ENCODE results near the gene CALML5.

The CALML5 gene

DNA sequence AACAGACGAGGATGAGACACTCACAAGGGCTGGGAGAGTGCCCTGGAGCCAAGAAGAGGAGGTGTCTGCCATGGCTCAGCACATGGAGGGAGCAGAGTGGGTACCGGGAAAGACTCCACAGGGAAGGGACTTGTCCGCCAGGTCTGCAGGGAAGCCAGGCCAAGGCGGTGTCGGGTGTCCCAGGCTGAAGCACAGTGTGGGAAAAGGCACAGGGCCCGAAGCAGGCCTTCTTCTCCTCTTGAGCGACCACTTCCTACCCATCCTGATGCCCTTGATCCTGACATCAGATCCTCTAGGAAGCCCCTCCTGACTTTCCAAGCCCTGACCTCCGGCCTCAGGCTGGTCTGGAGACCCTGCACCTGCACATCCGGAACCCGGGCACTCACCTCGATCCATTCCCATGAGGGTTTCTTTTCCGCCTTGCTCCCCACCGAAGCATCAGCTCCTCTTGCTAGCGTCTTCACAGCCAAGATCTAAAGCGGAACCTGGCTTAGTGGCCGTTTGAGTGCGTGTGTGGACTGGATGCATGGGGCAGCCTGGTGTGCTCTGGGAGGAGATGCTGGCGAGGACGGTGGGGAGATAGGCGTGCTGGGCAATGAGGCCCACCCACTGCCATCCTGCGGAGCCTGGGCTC lies 33.8 kb upstream of the CALML5 start:
- no peak for DNase-seq (ENCODE audit: low spot score)

DNA sequence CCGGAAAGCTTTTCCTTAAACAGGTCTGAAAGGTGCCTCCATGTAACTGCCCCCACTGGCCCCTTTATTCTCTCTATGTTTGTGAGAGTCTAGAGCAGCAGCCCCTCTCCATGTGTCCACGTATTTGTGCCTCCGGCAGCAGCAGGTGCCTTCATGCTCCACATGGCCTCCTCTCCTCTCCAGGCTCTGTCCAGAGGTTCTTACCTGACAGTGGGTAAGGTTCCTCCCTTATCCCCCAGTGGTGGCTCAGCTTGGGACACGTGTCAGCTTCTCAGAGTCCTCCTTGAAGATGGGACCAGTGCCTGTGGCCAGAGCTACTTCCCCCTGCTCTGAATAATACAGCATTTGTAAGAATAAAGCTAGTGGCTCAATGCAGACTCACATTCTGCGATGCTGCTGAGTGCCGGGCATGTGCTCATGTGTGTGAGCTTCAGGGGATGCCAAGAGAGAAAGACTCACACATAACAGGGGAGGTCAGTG lies 33.3 kb upstream of the CALML5 start:
- no peak for DNase-seq (ENCODE audit: low spot score)

DNA sequence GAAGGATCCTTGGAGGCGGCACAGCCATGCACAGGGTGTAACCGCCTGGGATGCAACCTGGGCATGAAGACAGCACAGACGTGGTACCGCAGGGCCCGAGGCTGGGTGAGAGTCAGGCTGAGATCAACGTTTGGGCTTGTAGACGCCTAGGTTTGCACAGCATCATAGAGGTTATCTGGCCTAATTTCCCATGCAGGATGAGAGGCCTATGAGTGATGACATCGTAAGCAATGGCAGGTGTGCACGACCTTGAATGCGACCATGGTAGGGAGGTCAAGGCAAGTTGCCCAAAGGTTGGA lies 32.9 kb upstream of the CALML5 start:
- DNase-seq (ENCODE audit: low spot score): no peak

DNA sequence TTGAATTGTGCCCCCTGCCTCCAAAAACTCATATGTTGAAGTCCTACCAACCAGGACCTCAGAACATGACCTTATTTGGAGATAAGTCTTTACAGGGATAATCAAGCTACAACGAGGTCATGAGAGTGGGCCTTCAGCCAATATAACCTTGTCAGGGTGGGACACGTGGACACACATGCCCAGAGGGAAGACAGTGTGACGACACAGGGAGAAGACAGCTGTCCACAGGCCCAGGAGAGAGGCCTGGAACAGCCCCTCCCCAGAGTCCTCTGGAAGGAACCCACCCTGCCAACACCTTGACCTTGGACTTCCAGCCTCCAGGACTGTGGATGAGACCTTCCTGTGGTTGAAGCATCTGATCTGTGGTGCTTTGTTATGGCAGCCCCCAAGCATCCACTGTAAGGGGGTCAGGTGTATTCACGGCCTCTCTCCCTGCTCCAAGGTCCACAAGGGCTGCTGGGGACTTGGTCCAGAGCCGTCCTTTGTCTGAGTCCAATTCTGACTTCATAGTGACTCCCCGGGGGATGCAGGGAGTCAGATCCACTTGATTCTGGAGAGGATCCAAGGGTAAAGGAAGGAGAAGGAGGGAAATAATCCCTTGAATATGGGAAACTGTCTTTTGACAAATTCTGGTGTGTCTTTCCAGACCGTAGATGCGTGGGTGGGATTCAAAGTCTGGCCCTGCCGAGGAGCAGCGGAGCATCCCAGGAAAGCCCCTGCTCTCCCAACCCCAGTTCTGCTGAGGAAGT lies 32.4 kb upstream of the CALML5 start:
- no peak for DNase-seq (ENCODE audit: low spot score)

DNA sequence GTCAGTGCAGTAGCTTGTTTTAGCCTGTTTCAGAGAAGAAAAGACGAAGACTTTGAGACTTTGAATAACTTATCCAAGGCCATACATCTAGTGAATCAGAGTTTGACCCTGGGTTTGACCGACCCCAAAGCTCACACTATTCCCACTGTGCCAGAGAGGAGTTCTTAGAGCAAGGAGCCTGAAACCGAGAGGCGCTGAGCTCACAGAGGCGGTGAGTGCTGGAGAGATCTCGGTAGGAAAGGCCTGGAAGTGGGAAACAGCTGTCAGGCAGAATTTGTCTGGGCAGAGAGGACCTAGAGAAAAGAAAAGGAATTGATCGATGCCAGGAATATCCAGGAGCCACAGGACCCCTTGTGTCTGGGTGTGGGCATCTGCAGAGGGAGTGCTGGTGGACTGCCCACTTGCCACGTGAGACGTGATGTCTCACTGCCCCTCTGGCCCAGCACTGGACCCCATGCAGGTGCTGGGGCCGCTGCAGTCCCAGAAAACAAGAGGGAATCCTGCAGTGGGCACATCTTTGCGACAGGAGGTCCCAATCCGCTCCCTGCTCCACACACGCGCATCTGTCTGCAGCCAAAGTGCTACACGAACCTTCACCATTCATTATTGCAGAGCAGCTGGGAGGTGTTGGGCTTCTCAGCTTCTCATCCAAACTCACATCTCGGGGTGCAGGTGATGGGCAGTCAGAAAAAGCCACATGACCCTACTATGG lies 31.6 kb upstream of the CALML5 start:
- DNase-seq (ENCODE audit: low spot score): no peak

DNA sequence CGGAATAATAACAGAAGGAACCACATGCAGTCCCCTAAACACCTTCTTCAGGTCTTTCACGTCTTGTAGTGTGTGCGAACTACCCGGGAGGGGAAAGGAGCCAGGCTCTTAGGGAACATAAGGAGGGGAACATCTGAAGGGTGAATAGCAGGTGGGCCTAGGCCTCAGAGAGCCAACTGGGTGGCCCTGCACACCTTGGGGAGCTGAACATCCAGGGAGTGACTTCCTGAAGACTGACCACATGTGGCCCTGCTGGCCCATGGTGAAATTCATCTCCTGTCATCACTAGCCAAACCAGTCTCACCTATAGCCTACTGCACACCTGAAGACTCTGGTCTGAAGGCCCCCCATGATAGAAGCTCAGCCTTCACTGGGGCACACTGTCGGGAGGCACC lies 31.0 kb upstream of the CALML5 start:
- DNase-seq (ENCODE audit: low spot score): no peak

DNA sequence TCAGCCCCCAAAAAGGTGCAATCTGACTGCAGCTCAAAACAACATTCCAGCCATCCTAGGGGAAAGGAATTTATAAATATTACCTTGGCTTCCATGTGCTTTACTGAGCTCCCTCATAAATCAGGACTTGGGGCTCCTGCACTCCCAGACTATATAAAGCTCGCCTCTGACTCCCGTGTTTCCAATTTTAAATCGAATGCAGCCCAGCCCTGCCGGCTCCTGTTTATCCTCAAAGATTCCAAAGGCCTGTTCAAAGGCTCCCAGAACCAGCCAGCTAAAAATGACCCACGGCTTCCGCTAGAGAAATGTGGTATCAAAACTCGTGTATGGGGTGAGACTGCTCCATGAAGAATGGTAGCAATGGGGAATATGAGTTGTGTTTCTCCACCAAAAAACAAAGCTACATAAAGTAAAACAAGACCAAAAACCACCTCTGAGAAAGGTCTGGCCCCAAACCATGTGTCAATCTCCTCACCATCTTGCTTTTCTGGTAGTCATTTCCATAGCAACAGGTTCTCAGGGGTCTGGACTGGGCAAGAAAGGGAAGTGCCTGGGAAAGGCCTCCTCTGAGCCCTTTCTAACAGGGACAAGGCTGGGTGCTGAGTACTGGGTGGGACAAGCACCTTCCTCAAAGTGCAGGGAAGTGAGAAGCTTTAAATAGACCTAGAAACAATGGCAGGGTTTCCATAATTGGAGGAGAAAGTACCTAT lies 30.5 kb upstream of the CALML5 start:
- DNase-seq (ENCODE audit: low spot score): no peak

DNA sequence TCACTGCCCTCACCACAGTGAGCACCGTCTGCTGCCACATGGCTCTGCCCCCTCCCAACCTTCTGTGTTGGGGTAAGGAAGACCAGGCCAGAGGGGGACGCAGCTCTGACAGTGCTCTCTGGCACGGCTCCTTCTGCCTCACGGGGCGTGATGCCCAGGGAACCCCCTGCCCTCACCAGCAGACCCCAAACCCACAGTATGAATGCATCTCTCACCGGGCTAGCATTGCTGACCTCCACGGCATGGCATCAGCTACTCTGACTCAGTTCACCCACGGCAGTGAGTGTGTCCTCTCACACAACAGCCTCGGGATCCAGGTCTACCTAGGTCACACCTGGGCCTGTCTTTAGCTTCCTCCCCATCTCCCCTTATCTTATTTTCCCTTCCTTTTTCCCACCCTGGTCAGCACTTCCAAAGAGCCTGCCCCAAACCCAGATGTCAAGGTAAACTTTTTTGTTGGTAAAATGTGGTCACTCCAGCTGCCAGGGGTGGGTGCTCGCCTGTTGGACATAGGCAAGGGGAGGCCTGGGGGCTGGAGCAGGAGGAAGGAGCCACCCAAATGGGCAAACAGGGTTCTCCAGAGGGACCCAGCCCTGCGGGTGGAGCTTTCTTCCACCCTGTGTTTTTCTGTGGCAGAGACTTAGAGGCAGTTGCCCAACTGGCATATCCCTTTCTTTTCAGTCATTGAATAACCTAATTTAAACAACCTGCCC lies 29.8 kb upstream of the CALML5 start:
- no peak for DNase-seq (ENCODE audit: low spot score)

DNA sequence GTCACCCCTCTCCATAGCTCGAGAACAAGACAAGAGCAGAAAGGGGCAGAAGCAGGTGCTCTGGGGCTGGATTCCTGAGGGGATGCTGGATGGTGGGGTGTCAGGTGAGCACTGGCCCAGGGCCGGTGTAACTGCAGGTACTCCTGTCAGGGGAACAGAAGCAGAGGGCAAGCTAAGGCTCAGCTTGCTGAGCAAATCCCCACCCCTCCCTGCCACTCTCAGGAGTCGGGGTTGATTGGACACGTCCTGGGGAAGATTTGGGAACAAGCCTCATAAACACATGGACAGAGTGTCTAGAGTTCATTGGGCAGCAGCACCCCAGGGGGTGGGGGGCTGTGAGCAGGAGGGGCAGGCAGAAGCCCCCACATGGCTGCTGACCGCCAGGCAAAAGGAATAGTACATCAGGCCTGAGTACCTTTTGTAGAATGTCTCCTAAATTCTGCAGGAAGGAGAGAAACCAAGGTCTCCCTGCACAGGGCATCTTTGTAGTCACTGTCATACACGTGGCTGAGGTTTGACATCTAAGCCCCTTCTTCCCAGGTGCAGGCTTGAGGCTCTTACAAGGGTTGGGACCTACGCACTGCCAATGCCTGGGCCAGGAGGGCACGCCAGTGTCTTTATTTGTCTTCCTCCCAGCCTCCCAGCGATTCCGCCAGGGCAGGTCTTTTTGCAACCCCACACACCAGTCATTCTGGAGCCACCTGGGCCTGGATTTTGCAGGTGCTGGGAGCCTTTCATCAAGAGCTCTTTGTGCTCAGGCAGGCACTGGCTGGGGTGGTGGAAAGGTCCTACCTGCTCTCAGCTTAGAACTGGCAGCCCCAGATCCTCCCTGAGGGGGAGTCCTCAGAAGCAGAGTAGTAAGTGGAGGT lies 28.2 kb upstream of the CALML5 start:
- no peak for DNase-seq (ENCODE audit: low spot score)

DNA sequence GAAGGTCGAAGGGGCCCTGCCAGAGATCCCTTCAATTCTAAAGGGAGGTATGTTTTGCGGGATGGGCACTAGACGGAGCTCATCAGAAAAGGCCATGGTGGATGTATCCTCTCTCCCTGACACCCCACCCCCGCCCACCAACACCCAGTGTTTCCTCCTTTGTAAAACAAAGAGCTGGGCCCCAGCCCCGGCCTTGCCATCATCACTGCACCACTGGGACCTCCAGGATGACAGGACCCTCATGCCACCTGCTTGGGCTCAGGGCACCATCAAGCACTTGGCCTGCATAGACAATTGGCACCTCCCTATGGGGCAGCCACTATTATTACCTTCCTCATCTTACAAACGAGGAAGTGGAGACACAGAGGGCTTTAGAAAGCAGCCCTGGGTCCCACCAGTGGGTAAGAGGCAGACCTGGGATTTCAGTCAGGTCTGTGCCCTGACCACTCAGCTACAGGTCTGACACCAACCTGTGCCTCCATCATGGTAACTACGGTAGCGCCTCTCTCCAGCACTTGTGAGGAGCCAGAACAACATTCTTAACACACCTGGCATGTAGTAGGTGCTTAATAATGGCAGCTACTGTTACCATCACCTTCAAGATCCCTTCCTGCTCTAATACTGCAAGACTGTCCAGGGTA lies 27.4 kb upstream of the CALML5 start:
- DNase-seq (ENCODE audit: low spot score): no peak

DNA sequence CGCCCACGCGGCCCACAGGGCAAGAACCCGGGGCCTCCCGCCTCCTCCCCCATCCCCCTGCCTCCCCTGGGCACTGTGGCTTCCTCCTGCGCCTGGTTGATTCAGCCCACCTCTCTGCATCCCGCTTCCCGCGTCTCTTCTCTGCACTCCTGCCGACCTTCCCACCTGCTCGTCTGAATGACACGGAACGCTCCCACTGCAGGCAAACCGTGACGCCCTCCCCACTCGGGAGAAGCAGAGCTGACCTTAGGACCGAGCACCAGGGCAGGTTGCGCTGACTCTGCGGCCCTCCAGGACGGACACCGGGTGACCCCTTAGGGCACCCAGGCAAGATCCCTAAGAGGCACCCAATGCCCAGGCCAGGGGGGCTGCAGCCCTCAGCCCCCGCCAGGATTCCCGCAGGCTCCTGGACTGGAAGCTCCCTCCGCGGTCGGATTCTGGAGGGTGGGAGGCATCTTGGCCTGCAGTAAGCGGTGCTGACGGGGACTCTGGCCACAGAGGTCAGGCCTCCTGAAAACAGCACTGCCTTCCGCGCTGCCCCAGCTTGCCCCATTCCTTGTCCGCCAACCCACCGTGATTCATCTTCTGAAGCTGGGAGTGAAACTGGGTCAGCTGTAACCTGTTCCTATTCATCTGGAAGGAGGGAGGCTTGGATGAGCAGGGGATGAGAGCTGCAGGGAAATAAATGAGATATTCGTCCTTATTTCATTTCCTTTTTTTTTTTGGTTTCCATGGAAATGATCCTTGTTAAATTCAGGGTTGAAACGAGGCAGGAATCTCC lies 26.4 kb upstream of the CALML5 start:
- DNase-seq (ENCODE audit: low spot score): no peak

DNA sequence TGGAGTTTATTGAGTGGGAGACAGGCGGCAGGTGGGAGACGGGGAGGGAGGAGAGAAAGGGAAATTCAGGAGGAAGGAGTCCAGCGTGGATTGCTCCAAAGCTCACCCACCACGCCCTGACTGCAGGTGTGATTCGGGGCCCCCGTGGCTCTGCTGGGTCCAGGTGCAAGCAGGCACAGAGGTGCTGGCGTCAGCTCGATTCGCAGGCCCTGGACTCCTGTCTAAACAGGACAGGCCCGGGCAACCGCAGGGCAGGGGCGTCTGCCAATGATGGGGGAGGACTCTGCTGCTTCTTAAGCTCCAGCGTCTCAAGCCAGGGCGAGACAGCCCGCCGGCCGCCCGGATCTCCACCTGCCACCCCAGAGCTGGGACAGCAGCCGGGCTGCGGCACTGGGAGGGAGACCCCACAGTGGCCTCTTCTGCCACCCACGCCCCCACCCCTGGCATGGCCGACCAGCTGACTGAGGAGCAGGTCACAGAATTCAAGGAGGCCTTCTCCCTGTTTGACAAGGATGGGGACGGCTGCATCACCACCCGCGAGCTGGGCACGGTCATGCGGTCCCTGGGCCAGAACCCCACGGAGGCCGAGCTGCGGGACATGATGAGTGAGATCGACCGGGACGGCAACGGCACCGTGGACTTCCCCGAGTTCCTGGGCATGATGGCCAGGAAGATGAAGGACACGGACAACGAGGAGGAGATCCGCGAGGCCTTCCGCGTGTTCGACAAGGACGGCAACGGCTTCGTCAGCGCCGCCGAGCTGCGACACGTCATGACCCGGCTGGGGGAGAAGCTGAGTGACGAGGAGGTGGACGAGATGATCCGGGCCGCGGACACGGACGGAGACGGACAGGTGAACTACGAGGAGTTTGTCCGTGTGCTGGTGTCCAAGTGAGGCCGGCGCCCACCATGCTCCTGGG lies 25.5 kb upstream of the CALML5 start, which contains the start of gene CALML3:
TSS of gene CALML3 (plus strand) at position 321 of the 920 bp plus-strand sequence. CDS start at position 446, 125 bp downstream.
- DNase-seq (ENCODE audit: low spot score): no peak

DNA sequence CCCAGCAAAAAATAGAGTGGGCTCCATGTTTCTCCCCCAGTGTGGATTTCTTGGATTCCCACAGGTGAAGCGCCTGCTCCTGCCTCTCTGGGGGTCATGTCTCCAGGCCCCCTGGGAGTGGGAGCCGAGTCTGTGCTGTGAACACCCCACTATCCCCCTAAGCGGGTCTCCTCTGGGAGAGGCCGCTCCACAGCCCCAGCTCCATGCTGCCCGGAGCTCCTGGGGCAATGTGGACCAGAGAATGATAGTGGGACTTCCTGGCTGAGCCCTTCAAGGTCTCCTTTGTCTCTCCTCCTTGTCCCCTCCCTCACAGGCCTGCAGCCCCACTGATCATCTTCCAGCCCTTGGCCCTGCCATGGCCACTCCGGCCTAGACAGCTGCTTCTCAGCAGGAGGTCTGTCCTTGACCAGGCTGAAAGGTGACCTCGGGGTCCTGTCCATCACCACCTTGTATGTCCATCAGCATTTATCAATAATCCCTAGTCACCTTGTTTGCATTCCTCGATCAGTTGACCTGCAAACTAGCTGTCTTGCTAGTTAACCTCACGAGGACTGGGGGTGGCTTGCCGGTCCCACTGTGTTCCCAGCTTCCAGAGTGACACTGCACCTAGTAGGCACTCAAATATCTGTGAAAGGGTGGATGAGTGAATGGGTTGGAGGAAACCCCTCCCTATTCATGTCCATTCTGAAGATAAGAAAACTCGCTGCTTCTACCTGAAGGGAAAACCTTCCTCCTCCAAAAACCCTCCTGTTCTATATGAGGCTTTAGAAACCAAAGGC lies 24.6 kb upstream of the CALML5 start:
- DNase-seq (ENCODE audit: low spot score): no peak

DNA sequence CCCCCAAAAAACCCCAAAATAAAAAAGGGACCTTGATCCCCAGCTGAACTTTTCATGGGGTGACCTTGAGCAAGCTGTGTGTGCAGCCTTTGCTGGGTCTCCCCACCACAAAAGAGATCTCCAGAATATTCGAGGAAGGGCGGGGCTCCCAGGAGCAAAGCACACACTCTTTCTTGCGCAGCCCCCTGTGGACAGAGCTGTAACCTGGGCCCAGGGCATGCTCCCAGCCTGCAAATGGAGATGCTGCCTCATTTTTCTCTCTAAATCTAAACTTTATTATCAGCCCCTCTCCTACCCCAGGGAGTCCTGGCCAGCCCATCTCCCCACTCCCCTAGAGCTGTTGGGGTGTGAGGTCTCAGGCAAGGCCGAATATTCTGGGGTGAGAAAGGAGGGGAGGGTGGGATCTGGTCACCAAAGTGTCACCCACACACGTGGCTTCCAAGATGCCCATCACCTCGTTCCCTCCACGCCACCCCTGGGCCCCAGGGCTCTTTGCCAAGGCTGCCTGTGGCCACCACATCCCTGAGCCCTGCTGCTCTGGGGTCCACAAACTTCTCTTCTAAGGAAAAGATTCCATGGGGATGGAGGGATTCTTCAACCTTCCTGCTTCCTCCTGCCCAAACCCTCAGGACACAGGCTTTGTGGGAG lies 23.7 kb upstream of the CALML5 start:
- no peak for DNase-seq (ENCODE audit: low spot score)

DNA sequence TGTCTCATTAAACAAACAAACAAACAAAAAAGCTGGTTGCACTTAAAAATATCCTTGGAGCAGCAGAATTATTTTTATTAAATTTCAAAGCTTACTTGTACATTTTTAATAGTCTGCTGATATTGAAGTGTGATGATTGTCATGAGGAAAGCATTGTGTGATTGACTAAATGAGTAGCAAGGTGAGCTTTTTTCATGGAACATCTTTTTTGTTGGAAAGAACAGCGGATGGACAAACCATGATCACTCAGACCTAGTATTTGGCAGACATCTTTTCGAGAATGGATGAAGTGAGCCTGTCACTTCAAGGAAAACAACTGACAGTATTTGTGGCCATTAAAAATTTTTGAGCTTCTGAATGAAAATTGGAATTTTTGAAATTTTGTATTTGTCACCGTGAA lies 19.7 kb upstream of the CALML5 start:
- no peak for DNase-seq (ENCODE audit: low spot score)

DNA sequence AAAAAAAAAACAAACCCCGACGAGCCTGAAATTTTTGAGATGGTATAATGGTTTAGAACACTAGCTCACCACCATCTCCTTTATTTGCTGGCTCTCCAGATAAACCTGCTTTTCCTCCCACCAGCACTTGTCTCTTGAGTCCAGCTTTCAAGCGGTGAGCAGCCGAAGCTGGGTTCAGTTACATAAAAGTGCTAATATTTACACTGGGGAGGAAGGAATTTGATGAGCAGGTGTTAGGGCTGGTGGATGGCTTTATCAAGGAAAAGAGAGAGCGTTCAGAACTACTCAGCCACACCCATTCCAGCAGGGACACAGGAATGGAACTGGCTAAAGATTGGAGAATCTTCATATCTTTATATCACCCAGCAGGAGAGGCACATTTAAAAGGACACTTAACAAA lies 18.8 kb upstream of the CALML5 start:
- DNase-seq (ENCODE audit: low spot score): no peak

DNA sequence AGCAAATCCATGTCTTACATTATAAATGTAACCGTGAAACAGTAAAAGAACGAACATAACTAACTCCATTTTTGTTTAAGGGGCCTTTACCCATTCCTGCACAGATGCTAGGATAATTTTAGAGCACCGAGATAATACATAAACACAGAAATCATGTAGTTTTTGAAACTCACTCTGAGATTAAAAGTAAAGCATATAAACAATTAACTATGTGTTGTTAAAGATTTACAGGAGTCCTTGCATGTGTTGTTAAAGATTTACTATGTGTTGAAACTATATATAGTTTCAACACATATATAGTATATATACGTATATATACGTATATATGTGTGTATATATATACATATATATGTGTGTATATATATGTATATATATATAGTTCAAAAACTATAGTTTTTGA lies 18.2 kb upstream of the CALML5 start:
- no peak for DNase-seq (ENCODE audit: low spot score)
